GM12878 (cell line): Measurements from ENCODE around the gene INPP5D. TPM values are rescaled to one million over a fixed set of nuclear protein-coding genes. Genes with fewer than 3 reads are reported as not detected.

Source experiments
- BCL11A ChIP-seq: IDR thresholded peaks from 2 replicates; pipeline ENCODE4 v1.6.1; 2011; ENCODE audit warnings: low read depth, low read length
- ETV6 ChIP-seq, 2 experiments: fragments of 450-650 bp in 1 of 2; IDR thresholded peaks in 1 of 2; conservative IDR thresholded peaks in 1 of 2; 2 replicates each; pipeline ENCODE4 v1.6.1; 2014; ENCODE audit warnings: antibody characterized with exemption in 1 of 2, borderline replicate concordance in 1 of 2, low read depth in 1 of 2, mild to moderate bottlenecking in 1 of 2, moderate library complexity in 1 of 2
- FOXK2 ChIP-seq: fragments of 450-650 bp; IDR thresholded peaks from 2 replicates; pipeline ENCODE4 v1.6.1; 2017; ENCODE audit warnings: mild to moderate bottlenecking, moderate library complexity
- GATAD2B ChIP-seq: fragments of 450-650 bp; conservative IDR thresholded peaks from 2 replicates; pipeline ENCODE4 v1.6.1; 2017; ENCODE audit warnings: low read depth, mild to moderate bottlenecking, moderate library complexity
- KLF5 ChIP-seq: fragments of 450-650 bp; IDR thresholded peaks from 2 replicates; pipeline ENCODE4 v1.6.1; 2014; ENCODE audit warnings: mild to moderate bottlenecking; ENCODE audit not compliant: partially characterized antibody
- LARP7 ChIP-seq: fragments of 450-650 bp; IDR thresholded peaks from 2 replicates; pipeline ENCODE4 v1.6.1; 2017; ENCODE audit warnings: mild to moderate bottlenecking
- MYB ChIP-seq: fragments of 150-350 bp; IDR thresholded peaks from 2 replicates; pipeline ENCODE4 v1.6.1; 2014; ENCODE audit warnings: mild to moderate bottlenecking, low read depth, low read length, borderline replicate concordance
- NFXL1 ChIP-seq: fragments of 450-650 bp; IDR thresholded peaks from 2 replicates; pipeline ENCODE4 v1.6.1; 2017; ENCODE audit warnings: antibody characterized with exemption, mild to moderate bottlenecking, borderline replicate concordance
- NFYA ChIP-seq: IDR thresholded peaks from 2 replicates; pipeline ENCODE4 v1.6.1; 2011; ENCODE audit warnings: low read depth, mild to moderate bottlenecking, low read length, improper control_type of control experiment, borderline replicate concordance
- RAD51 ChIP-seq: fragments of 450-650 bp; IDR thresholded peaks from 2 replicates; pipeline ENCODE4 v1.6.1; 2016; ENCODE audit warnings: moderate library complexity, mild to moderate bottlenecking, inconsistent platforms
- RBBP5 ChIP-seq: fragments of 200-600 bp; sonication (generic); conservative IDR thresholded peaks from 2 replicates; pipeline ENCODE4 v1.6.1; 2016
- RUNX3 ChIP-seq: IDR thresholded peaks from 2 replicates; pipeline ENCODE4 v1.6.1; 2012; ENCODE audit warnings: low read length, inconsistent platforms
- SPI1 ChIP-seq: IDR thresholded peaks from 2 replicates; pipeline ENCODE4 v1.6.1; 2011; ENCODE audit warnings: low read depth, mild to moderate bottlenecking, low read length, moderate library complexity, borderline replicate concordance; ENCODE audit not compliant: insufficient read depth
- TCF12 ChIP-seq: IDR thresholded peaks from 2 replicates; pipeline ENCODE4 v1.6.1; 2011; ENCODE audit warnings: low read depth, mild to moderate bottlenecking, low read length
- WRNIP1 ChIP-seq: IDR thresholded peaks from 2 replicates; pipeline ENCODE4 v1.6.1; 2011; ENCODE audit warnings: low read depth, low read length, improper control_type of control experiment, borderline replicate concordance
- polyA plus RNA-seq, 11 experiments: library from polyadenylated mRNA; depleted of rRNA in 4 of 11; unstranded in 6 of 11; stranded (reverse) in 5 of 11; fragments of >200 nt; fragmentation: Nextera tagmentation in 4 of 11; fragmentation: Illumina TruSeq in 1 of 11; extraction: Ambion mirVana in 4 of 11; extraction: Trizol in 1 of 11; gene quantifications; 1 replicate in 1 of 11; 2 replicates in 10 of 11; pipeline versions ENCODE4 v1.2.1 to v1.2.3, GENCODE V29; 2011 to 2016; ENCODE audit warnings: inconsistent platforms in 2 of 11, missing spikeins in 2 of 11, low read depth in 1 of 11
- total RNA-seq, 4 experiments: library from RNA; depleted of rRNA in 3 of 4; stranded (reverse); fragments of >200 nt in 3 of 4; fragmentation: Illumina TruSeq in 1 of 4; extraction: Trizol in 1 of 4; gene quantifications; 2 replicates each; pipeline versions ENCODE4 v1.2.1 to v1.2.3, GENCODE V29; 2013 to 2021
- TF ChIP-seq, protein P1 (sequence below): fragments of 150-350 bp; IDR thresholded peaks from 2 replicates; pipeline ENCODE4 v1.6.1; 2014; ENCODE audit warnings: mild to moderate bottlenecking, low read depth, low read length
- TF ChIP-seq, protein P2 (sequence below): fragments of 450-650 bp; IDR thresholded peaks from 2 replicates; pipeline ENCODE4 v1.6.1; 2016; ENCODE audit warnings: mild to moderate bottlenecking
- TF ChIP-seq, protein P3 (sequence below): IDR thresholded peaks from 2 replicates; pipeline ENCODE4 v1.6.1; 2012; ENCODE audit warnings: low read depth, low read length, improper control_type of control experiment
- TF ChIP-seq, protein P4 (sequence below): fragments of 450-650 bp; formaldehyde crosslinking; IDR thresholded peaks from 2 replicates; pipeline ENCODE4 v1.4.0; 2022; ENCODE audit warnings: mild to moderate bottlenecking, moderate library complexity
- TF ChIP-seq, protein P5 (sequence below): IDR thresholded peaks from 2 replicates; pipeline ENCODE4 v1.6.1; 2011; ENCODE audit warnings: borderline replicate concordance, low read depth, mild to moderate bottlenecking, moderate library complexity, low read length; ENCODE audit not compliant: insufficient read depth, poor library complexity, severe bottlenecking

The INPP5D gene
- total and polyA plus RNA-seq, 10 of the 15 experiments (the other 5 are each of a cell fraction or from before 2014, with no cell fraction given): 11.8 to 139 (median 88.8) TPM

DNA sequence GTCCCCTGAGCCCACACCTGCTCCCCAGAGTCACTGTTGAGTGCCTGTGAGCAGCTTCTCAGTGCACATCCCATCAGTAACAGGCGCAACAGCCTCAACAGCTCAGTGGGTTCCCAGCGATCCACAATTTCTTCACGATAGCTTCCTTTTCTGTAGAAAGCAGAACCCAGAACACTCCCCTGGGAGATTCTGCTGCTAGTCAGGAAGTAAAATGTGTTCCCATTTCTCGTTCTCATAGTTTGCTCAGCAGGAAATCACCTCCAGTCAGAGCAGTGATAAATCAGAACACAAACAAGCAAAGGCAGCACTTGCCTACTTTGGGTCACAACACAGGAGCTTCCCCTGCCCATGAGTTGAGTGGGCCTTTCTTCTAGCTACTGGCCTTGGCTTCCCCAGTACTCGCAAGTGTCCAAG lies 142.4 kb downstream of the INPP5D start (continued):
- TF ChIP-seq, protein P1, sequence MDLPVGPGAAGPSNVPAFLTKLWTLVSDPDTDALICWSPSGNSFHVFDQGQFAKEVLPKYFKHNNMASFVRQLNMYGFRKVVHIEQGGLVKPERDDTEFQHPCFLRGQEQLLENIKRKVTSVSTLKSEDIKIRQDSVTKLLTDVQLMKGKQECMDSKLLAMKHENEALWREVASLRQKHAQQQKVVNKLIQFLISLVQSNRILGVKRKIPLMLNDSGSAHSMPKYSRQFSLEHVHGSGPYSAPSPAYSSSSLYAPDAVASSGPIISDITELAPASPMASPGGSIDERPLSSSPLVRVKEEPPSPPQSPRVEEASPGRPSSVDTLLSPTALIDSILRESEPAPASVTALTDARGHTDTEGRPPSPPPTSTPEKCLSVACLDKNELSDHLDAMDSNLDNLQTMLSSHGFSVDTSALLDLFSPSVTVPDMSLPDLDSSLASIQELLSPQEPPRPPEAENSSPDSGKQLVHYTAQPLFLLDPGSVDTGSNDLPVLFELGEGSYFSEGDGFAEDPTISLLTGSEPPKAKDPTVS: no peak
- TF ChIP-seq RBBP5 (no peak), FOXK2 (no peak), RAD51 (no peak), NFXL1 (no peak), NFYA (no peak), GATAD2B (peak; percentile 52; the same call in 1 of the 2 replicates), TCF12 (peak; percentile 56; the same call in 1 of the 2 replicates), LARP7 (no peak), RUNX3 (peak; percentile 26; the same call in 1 of the 2 replicates), WRNIP1 (no peak), SPI1 (peak; percentile 66; the same call in 1 of the 2 replicates), KLF5 (no peak), BCL11A (no peak), MYB (no peak), ETV6 (conservative IDR thresholded peaks at IDR 0.05 in 1 of 2, IDR thresholded peaks at IDR 0.05 in 1 of 2; ENCODE audit: borderline replicate concordance in 1 of 2, low read depth in 1 of 2) (peak in 1 of 2 experiments; percentile 27; a peak in 1 of 4 replicates)
- TF ChIP-seq, protein P2, sequence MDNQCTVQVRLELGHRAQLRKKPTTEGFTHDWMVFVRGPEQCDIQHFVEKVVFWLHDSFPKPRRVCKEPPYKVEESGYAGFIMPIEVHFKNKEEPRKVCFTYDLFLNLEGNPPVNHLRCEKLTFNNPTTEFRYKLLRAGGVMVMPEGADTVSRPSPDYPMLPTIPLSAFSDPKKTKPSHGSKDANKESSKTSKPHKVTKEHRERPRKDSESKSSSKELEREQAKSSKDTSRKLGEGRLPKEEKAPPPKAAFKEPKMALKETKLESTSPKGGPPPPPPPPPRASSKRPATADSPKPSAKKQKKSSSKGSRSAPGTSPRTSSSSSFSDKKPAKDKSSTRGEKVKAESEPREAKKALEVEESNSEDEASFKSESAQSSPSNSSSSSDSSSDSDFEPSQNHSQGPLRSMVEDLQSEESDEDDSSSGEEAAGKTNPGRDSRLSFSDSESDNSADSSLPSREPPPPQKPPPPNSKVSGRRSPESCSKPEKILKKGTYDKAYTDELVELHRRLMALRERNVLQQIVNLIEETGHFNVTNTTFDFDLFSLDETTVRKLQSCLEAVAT: no peak
- TF ChIP-seq, protein P3, sequence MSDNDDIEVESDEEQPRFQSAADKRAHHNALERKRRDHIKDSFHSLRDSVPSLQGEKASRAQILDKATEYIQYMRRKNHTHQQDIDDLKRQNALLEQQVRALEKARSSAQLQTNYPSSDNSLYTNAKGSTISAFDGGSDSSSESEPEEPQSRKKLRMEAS: no peak
- TF ChIP-seq, protein P4, sequence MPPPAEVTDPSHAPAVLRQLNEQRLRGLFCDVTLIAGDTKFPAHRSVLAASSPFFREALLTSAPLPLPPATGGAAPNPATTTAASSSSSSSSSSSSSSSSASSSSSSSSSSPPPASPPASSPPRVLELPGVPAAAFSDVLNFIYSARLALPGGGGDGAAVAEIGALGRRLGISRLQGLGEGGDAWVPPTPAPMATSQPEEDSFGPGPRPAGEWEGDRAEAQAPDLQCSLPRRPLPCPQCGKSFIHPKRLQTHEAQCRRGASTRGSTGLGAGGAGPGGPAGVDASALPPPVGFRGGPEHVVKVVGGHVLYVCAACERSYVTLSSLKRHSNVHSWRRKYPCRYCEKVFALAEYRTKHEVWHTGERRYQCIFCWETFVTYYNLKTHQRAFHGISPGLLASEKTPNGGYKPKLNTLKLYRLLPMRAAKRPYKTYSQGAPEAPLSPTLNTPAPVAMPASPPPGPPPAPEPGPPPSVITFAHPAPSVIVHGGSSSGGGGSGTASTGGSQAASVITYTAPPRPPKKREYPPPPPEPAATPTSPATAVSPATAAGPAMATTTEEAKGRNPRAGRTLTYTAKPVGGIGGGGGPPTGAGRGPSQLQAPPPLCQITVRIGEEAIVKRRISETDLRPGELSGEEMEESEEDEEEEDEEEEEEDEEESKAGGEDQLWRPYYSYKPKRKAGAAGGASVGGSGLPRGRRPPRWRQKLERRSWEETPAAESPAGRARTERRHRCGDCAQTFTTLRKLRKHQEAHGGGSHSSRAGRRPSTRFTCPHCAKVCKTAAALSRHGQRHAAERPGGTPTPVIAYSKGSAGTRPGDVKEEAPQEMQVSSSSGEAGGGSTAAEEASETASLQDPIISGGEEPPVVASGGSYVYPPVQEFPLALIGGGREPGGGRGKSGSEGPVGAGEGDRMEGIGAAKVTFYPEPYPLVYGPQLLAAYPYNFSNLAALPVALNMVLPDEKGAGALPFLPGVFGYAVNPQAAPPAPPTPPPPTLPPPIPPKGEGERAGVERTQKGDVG (CRISPR knock-in tag): no peak
- TF ChIP-seq, protein P5, sequence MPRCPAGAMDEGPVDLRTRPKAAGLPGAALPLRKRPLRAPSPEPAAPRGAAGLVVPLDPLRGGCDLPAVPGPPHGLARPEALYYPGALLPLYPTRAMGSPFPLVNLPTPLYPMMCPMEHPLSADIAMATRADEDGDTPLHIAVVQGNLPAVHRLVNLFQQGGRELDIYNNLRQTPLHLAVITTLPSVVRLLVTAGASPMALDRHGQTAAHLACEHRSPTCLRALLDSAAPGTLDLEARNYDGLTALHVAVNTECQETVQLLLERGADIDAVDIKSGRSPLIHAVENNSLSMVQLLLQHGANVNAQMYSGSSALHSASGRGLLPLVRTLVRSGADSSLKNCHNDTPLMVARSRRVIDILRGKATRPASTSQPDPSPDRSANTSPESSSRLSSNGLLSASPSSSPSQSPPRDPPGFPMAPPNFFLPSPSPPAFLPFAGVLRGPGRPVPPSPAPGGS: peak; percentile 34
